ENCODE results near the gene NDST4. TPM values are rescaled to one million over a fixed set of nuclear protein-coding genes. Genes with fewer than 3 reads are reported as not detected.

NDST4 gene
- polyA plus RNA-seq, 1 donor (not counting 4 experiments of a cell fraction or from before 2014, with no cell fraction given): not detected

DNA sequence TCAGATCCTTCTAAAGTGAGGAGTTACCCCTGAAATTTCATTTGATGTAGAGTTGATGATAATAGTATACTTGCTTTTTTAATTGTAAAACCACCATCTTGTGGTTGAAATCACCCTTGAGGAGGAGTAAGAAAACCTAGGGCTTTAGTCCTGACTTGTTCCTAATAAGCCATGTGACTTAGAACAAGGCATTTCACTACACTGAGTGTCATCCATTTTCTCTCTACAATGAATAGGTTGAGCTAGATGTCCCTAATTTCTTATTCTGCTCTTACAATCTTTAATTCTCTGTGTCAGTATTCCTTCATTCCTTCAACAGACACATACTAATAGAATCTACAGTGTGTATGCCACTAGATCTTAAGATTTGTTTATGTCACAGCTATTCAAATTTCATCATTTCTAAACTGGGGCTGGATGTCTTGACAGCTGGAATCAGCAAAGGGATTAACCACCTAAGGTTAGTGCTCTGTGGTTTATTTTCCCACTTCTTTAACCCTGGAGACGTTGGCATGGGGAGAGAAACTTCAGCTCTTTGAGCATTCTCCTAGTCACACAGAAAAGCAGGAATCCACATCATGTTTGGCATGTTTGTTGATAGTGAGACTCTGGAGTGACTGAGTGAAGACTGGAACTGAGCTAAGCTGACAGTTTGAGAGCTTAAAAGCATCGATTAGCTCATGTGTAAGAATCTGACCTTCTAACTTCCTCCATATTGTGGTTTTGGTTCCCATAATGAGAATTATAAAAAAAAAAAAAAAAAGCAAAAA lies 246.3 kb downstream of the NDST4 start:
- Histone ChIP-seq H3K4me2 (ENCODE audit: control insufficient read depth, extremely low read depth, insufficient read depth, low read depth, low read length) (no peak overlapping the region), H3K9me1 (ENCODE audit: control insufficient read depth, extremely low read depth, insufficient read depth, low read length) (no peaks in the 10 kb centered on the region), H3K9ac (ENCODE audit: control insufficient read depth, extremely low read depth, insufficient read depth, low read length) (no peak overlapping the region), H3K4me3 (ENCODE audit: control insufficient read depth in 2 of 3, extremely low read depth in 1 of 3, insufficient read depth in 2 of 3, low read depth in 1 of 3, low read length in 3 of 3) (no peak overlapping the region), H3K4me1 (ENCODE audit: control insufficient read depth, extremely low read depth, insufficient read depth, low read length) (no peaks in the 10 kb centered on the region), H3K79me2 (ENCODE audit: control insufficient read depth, insufficient read depth, low read length) (no peaks in the 10 kb centered on the region), H3K27ac (ENCODE audit: control insufficient read depth, insufficient read depth, low read length) (no peak overlapping the region), H2AFZ (ENCODE audit: control insufficient read depth, low read length) (no peak overlapping the region), H3K9me3 (ENCODE audit: control insufficient read depth, low read depth, low read length) (no peaks in the 10 kb centered on the region), H3K36me3 (ENCODE audit: control insufficient read depth in 2 of 2, extremely low read depth in 1 of 2, insufficient read depth in 2 of 2, low read length in 2 of 2) (no peaks in the 10 kb centered on the region), H3K27me3 (ENCODE audit: control insufficient read depth, extremely low read depth, insufficient read depth, low read length) (no peaks in the 10 kb centered on the region), H4K20me1 (ENCODE audit: control insufficient read depth, extremely low read depth, insufficient read depth, low read length) (no peaks in the 10 kb centered on the region)
- TF ChIP-seq EZH2 (IDR thresholded peaks at IDR 0.05; ENCODE audit: low read length): no peak
- TF ChIP-seq, protein P1, sequence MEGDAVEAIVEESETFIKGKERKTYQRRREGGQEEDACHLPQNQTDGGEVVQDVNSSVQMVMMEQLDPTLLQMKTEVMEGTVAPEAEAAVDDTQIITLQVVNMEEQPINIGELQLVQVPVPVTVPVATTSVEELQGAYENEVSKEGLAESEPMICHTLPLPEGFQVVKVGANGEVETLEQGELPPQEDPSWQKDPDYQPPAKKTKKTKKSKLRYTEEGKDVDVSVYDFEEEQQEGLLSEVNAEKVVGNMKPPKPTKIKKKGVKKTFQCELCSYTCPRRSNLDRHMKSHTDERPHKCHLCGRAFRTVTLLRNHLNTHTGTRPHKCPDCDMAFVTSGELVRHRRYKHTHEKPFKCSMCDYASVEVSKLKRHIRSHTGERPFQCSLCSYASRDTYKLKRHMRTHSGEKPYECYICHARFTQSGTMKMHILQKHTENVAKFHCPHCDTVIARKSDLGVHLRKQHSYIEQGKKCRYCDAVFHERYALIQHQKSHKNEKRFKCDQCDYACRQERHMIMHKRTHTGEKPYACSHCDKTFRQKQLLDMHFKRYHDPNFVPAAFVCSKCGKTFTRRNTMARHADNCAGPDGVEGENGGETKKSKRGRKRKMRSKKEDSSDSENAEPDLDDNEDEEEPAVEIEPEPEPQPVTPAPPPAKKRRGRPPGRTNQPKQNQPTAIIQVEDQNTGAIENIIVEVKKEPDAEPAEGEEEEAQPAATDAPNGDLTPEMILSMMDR (optimal IDR thresholded peaks at IDR 0.05 in 1 of 3, IDR thresholded peaks at IDR 0.05 in 1 of 3, conservative IDR thresholded peaks at IDR 0.05 in 1 of 3; ENCODE audit: extremely low read depth in 1 of 3, insufficient read depth in 2 of 3, low read length in 3 of 3): no peak
- no peak for DNase-seq (ENCODE audit: low read depth, low spot score)
- dilution Hi-C loops (cut with MboI; ENCODE audit: extremely low pct_ligation_motif_present, low sequenced_read_pairs): no loop called here
- FAIRE-seq: no peak

DNA sequence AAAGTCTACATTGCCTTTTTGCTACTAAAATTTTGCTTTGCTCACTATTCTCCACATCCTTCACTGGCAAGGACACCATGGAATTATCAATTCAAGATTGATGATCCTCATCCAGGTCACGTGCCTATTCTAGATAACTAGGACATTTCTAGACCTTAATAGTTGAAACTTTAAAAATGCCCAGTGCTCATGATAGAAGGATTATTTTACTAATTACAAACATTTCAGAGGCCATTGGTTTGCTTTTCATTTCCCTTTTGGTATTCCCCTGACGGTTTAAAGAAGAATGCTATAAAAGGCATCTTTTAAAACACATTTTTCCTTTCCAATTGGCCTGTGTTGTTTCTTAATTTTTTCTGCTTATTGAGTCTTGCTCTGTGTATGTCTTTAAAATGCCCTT lies 249.4 kb downstream of the NDST4 start:
- no peaks in the 10 kb centered on the region for H3K9me1 ChIP-seq (ENCODE audit: control insufficient read depth, extremely low read depth, insufficient read depth, low read length)
- H2AFZ ChIP-seq (ENCODE audit: control insufficient read depth, low read length): no peak overlapping the region
- H3K4me2 ChIP-seq (ENCODE audit: control insufficient read depth, extremely low read depth, insufficient read depth, low read depth, low read length): no peak overlapping the region
- dilution Hi-C loops (cut with MboI; ENCODE audit: extremely low pct_ligation_motif_present, low sequenced_read_pairs): no loop called here
- no peaks in the 10 kb centered on the region for H3K4me1 ChIP-seq (ENCODE audit: control insufficient read depth, extremely low read depth, insufficient read depth, low read length)
- TF ChIP-seq EZH2 (IDR thresholded peaks at IDR 0.05; ENCODE audit: low read length): no peak
- TF ChIP-seq, protein P1 (optimal IDR thresholded peaks at IDR 0.05 in 1 of 3, IDR thresholded peaks at IDR 0.05 in 1 of 3, conservative IDR thresholded peaks at IDR 0.05 in 1 of 3; ENCODE audit: extremely low read depth in 1 of 3, insufficient read depth in 2 of 3, low read length in 3 of 3): no peak
- no peaks in the 10 kb centered on the region for H3K27me3 ChIP-seq (ENCODE audit: control insufficient read depth, extremely low read depth, insufficient read depth, low read length)
- no peaks in the 10 kb centered on the region for H4K20me1 ChIP-seq (ENCODE audit: control insufficient read depth, extremely low read depth, insufficient read depth, low read length)
- H3K4me3 ChIP-seq (ENCODE audit: control insufficient read depth in 2 of 3, extremely low read depth in 1 of 3, insufficient read depth in 2 of 3, low read depth in 1 of 3, low read length in 3 of 3): no peak overlapping the region
- H3K36me3 ChIP-seq (ENCODE audit: control insufficient read depth in 2 of 2, extremely low read depth in 1 of 2, insufficient read depth in 2 of 2, low read length in 2 of 2): no peaks in the 10 kb centered on the region
- DNase-seq (ENCODE audit: low read depth, low spot score) (no peak), FAIRE-seq (no peak)
- no peaks in the 10 kb centered on the region for H3K79me2 ChIP-seq (ENCODE audit: control insufficient read depth, insufficient read depth, low read length)
- no peak overlapping the region for H3K9ac ChIP-seq (ENCODE audit: control insufficient read depth, extremely low read depth, insufficient read depth, low read length)
- H3K9me3 ChIP-seq (ENCODE audit: control insufficient read depth, low read depth, low read length): no peaks in the 10 kb centered on the region
- no peak overlapping the region for H3K27ac ChIP-seq (ENCODE audit: control insufficient read depth, insufficient read depth, low read length)

All from keratinocyte (primary cell).